GM06990 (cell line): ENCODE measurements around the gene MAEA.
A peak's percentile ranks its signal among the peaks of the same experiment; 100 is the strongest.
"Not testable (repeated sequence)": the region's sequence is repeated elsewhere in the genome, so short reads cannot be mapped to it uniquely, and the experiment has no call there.

Source experiments
- DNase-seq: peaks from one replicate; pipeline ENCODE4 v3.0.0-alpha.2; 2011; ENCODE audit not compliant: insufficient read length; ENCODE audit errors: extremely low read depth
- H3K27me3 ChIP-seq: replicated peaks from 2 replicates; pipeline ENCODE4 v1.6.0; 2011; ENCODE audit warnings: low read length; ENCODE audit not compliant: control insufficient read depth, insufficient read depth
- H3K36me3 ChIP-seq: 2 replicates; pipeline ENCODE4 v1.5.1; 2011; ENCODE audit warnings: low read length; ENCODE audit not compliant: control insufficient read depth, insufficient read depth
- H3K4me3 ChIP-seq: replicated peaks from 2 replicates; pipeline ENCODE4 v1.5.1; 2011; ENCODE audit warnings: low read depth, mild to moderate bottlenecking, control low read depth, low read length
- CTCF ChIP-seq: IDR thresholded peaks from 2 replicates; pipeline ENCODE4 v1.5.1; 2011; ENCODE audit warnings: low read length, control low read depth, mild to moderate bottlenecking, inconsistent platforms; ENCODE audit not compliant: insufficient read depth, poor library complexity, severe bottlenecking

Gene MAEA

GRCh38 chr4:1291091-1291490 lies 1.4 kb downstream of the MAEA start:
- H3K36me3 ChIP-seq: peaks cover 4% of the 10 kb centered on the region
- TF ChIP-seq CTCF: no peak
- H3K4me3 ChIP-seq: peak overlapping the region; percentile 95
- no peak for DNase-seq
- H3K27me3 ChIP-seq: no peaks in the 10 kb centered on the region

GRCh38 chr4:1291996-1292702 lies 2.5 kb downstream of the MAEA start:
- H3K36me3 ChIP-seq: peaks cover 7% of the 10 kb centered on the region
- no peak for TF ChIP-seq CTCF
- no peak overlapping the region for H3K4me3 ChIP-seq
- no peaks in the 10 kb centered on the region for H3K27me3 ChIP-seq
- no peak for DNase-seq

- not testable (repeated sequence) for DNase-seq, H3K4me3 ChIP-seq, H3K27me3 ChIP-seq, H3K36me3 ChIP-seq
Observed at GRCh38 chr4:1292703-1293011, 3.0 kb downstream of the MAEA start.

GRCh38 chr4:1293531-1293941 lies 3.8 kb downstream of the MAEA start:
- no peaks in the 10 kb centered on the region for H3K27me3 ChIP-seq
- DNase-seq: no peak
- no peak for TF ChIP-seq CTCF
- H3K36me3 ChIP-seq: peaks cover 12% of the 10 kb centered on the region
- H3K4me3 ChIP-seq: no peak overlapping the region

- no peak for DNase-seq
- TF ChIP-seq CTCF: no peak
- Histone ChIP-seq H3K27me3 (no peaks in the 10 kb centered on the region), H3K36me3 (peaks cover 13% of the 10 kb centered on the region), H3K4me3 (no peak overlapping the region)
Observed at GRCh38 chr4:1293991-1294390, 4.3 kb downstream of the MAEA start.

- Histone ChIP-seq H3K4me3 (no peak overlapping the region), H3K27me3 (no peaks in the 10 kb centered on the region), H3K36me3 (peaks cover 17% of the 10 kb centered on the region)
- no peak for DNase-seq
- TF ChIP-seq CTCF: no peak
Observed at GRCh38 chr4:1294424-1294823, 4.7 kb downstream of the MAEA start.
